Mammary epithelial cell (primary cell): ENCODE measurements around the gene CDNF.

Experiments
- EZH2 ChIP-seq: IDR thresholded peaks from 2 replicates; pipeline ENCODE4 v1.6.1; 2012; ENCODE audit warnings: low read length, inconsistent platforms, borderline replicate concordance
- TF ChIP-seq, protein P1 (sequence below), 2 donors: IDR thresholded peaks in 1 of 2; conservative IDR thresholded peaks in 1 of 2; 2 replicates each; pipeline ENCODE4 v1.5.1; 2011 to 2012; ENCODE audit warnings: inconsistent platforms in 2 of 2, low read length in 2 of 2, mild to moderate bottlenecking in 2 of 2, control low read depth in 1 of 2, low read depth in 1 of 2; ENCODE audit not compliant: insufficient read depth in 1 of 2; ENCODE audit errors: extremely low read depth in 1 of 2

- TF ChIP-seq EZH2: no peak
- TF ChIP-seq, protein P1, sequence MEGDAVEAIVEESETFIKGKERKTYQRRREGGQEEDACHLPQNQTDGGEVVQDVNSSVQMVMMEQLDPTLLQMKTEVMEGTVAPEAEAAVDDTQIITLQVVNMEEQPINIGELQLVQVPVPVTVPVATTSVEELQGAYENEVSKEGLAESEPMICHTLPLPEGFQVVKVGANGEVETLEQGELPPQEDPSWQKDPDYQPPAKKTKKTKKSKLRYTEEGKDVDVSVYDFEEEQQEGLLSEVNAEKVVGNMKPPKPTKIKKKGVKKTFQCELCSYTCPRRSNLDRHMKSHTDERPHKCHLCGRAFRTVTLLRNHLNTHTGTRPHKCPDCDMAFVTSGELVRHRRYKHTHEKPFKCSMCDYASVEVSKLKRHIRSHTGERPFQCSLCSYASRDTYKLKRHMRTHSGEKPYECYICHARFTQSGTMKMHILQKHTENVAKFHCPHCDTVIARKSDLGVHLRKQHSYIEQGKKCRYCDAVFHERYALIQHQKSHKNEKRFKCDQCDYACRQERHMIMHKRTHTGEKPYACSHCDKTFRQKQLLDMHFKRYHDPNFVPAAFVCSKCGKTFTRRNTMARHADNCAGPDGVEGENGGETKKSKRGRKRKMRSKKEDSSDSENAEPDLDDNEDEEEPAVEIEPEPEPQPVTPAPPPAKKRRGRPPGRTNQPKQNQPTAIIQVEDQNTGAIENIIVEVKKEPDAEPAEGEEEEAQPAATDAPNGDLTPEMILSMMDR (conservative IDR thresholded peaks at IDR 0.05 in 1 of 2, IDR thresholded peaks at IDR 0.05 in 1 of 2; ENCODE audit: extremely low read depth in 1 of 2, insufficient read depth in 1 of 2, low read depth in 1 of 2, low read length in 2 of 2): no peak
Observed at GRCh38 chr10:14884082-14884481, 46.2 kb upstream of the CDNF start.
